Aorta (tissue), 5 donors: ENCODE data around the gene PHKA1. TPM values are rescaled to one million over a fixed set of nuclear protein-coding genes. Genes with fewer than 3 reads are reported as not detected.

Experiments
- ATAC-seq: fragments of 200-7000 bp; cut with Tn5 transposase; one replicate; pipeline ENCODE4 v1.9.1; 2022; ENCODE audit warnings: moderate library complexity; ENCODE audit not compliant: low FRiP score
- DNase-seq, 2 donors: peaks; one replicate each; pipeline ENCODE4 v3.0.0-alpha.2; 2020
- H3K27ac ChIP-seq, 2 donors: one replicate each; pipeline ENCODE4 v1.5.1; 2013; ENCODE audit warnings: low read length in 2 of 2, mild to moderate bottlenecking in 2 of 2, moderate library complexity in 2 of 2, control low read depth in 1 of 2, inconsistent platforms in 1 of 2, low read depth in 1 of 2
- H3K27me3 ChIP-seq, 2 donors: one replicate each; pipeline ENCODE4 v1.6.1; 2013; ENCODE audit warnings: control low read depth in 1 of 2, low read length in 1 of 2, mild to moderate bottlenecking in 1 of 2, moderate library complexity in 1 of 2; ENCODE audit not compliant: insufficient read depth in 2 of 2, control insufficient read depth in 1 of 2
- H3K36me3 ChIP-seq, 2 donors: one replicate each; pipeline ENCODE4 v1.6.1; 2013; ENCODE audit warnings: control low read depth in 1 of 2, low read length in 1 of 2, mild to moderate bottlenecking in 1 of 2; ENCODE audit not compliant: insufficient read depth in 2 of 2, control insufficient read depth in 1 of 2
- H3K4me1 ChIP-seq, 2 donors: one replicate each; pipeline ENCODE4 v1.6.1; 2013; ENCODE audit warnings: low read length in 2 of 2, control low read depth in 1 of 2, mild to moderate bottlenecking in 1 of 2, moderate library complexity in 1 of 2; ENCODE audit not compliant: insufficient read depth in 2 of 2, control insufficient read depth in 1 of 2
- H3K4me3 ChIP-seq, 2 donors: one replicate each; pipeline ENCODE4 v1.5.1; 2013; ENCODE audit warnings: low read length in 2 of 2, control low read depth in 1 of 2, mild to moderate bottlenecking in 1 of 2
- H3K9me3 ChIP-seq: one replicate; pipeline ENCODE4 v1.6.1; 2013; ENCODE audit warnings: mild to moderate bottlenecking, low read length; ENCODE audit not compliant: control insufficient read depth
- WGBS, 2 donors: extraction: QIAGEN DNeasy Blood & Tissue Kit; methylation state at CpG; one replicate each; pipeline ENCODE4 v1.1.7; 2013; 5-methylcytosine and 5-hydroxymethylcytosine counted together
- intact Hi-C, 2 donors: fragments of 100-400 bp; cut with DNase I; formaldehyde crosslinking; loops; one replicate each; pipeline versions ENCODE4 v1.14.2 to v1.15.0; 2022
- polyA plus RNA-seq, 2 donors: library from polyadenylated mRNA; stranded (reverse); fragments of 200-250 nt; gene quantifications; one replicate each; pipeline ENCODE4 v1.2.3, GENCODE V29; 2013
- total RNA-seq, 2 donors: library from RNA; stranded (reverse); fragmentation: NEBNext Ultra II Directional; extraction: Animal tissue kit (Norgen Biotek cat#: 25700); gene quantifications; one replicate each; pipeline ENCODE4 v1.2.1, GENCODE V29; 2021
- donor health status: healthy with polysubstance abuse.
- donor health status: Bipolar disorder and iron deficiency.
- donor health status: DM: no; HTN: no; CAD: no.
- donor health status: DM: no; HTN: no; CAD: no.
- donor health status: DM: yes; HTN: yes; CAD: no.

Gene PHKA1
- total and polyA plus RNA-seq, 4 donors = 3.0 to 10.6 (median 9.2) TPM

DNA sequence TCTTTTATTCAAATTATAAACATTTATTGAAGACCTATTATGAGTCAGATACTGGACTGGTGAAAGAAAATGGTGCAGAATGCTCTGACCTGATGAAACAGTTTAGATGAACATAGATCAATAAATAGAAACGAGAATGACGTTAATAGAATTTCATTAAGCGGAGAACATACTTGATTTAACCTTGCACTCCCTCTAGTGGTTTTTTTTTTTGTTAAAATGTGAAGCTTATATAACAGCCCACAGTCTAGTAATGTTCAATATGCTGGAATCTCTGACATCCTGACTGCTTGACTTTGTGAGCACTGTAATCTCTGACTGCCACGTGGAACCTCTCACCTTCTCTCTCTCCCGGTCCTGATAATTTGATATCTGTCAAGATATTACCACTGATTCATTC lies 173.8 kb downstream of the PHKA1 start:
- ATAC-seq (no peak), DNase-seq (no peak)
- Histone ChIP-seq H3K9me3 (no peaks in the 10 kb centered on the region), H3K4me1 (peaks cover 0 to 3% of the 10 kb centered on the region in 2 donors), H3K36me3 (peaks cover 0 to 2% of the 10 kb centered on the region in 2 donors), H3K27me3 (no peaks in the 10 kb centered on the region), H3K4me3 (no peak overlapping the region), H3K27ac (no peak overlapping the region)
- WGBS, 2 donors = 4 to 16% methylated on average over 5 of the region's 5 CpGs
- intact Hi-C loops = loop anchor here in 1 of 2 donors (5.0 to 10.0 kb wide), 2 partner anchors 156 to 293 kb away; no protein-coding TSS in a partner anchor

DNA sequence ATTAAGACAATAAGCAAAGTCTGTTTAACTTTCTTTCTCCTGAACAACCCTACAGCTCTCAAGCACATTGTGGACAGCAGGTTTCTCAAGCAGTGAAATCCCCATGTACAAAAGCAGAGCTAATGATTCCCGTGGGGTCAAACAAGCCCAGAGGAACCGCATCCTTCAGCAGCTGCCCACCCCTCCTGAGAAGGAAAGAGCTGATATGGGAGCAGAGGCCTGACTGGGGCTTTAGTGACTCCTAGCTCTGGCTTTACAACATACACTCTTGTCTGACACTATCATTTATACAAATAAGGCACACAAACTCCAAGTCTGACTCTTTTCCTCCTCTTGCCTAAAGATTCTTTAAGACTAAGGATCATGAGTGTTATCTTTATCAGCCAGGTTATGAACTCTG lies 174.3 kb downstream of the PHKA1 start:
- H3K9me3 ChIP-seq = no peaks in the 10 kb centered on the region
- H3K27ac ChIP-seq = no peak overlapping the region
- H3K27me3 ChIP-seq = no peaks in the 10 kb centered on the region
- intact Hi-C loops = loop anchor here in 1 of 2 donors (5.0 to 10.0 kb wide), 3 partner anchors 155 to 293 kb away; partner anchors contain the start of gene CITED1
- WGBS, 2 donors = 73 to 74% methylated on average over 2 of the region's 2 CpGs
- DNase-seq = no peak
- peaks cover 0 to 5% of the 10 kb centered on the region in 2 donors for H3K4me1 ChIP-seq
- H3K4me3 ChIP-seq = no peak overlapping the region
- no peak for ATAC-seq
- H3K36me3 ChIP-seq = peaks cover 0 to 2% of the 10 kb centered on the region in 2 donors

DNA sequence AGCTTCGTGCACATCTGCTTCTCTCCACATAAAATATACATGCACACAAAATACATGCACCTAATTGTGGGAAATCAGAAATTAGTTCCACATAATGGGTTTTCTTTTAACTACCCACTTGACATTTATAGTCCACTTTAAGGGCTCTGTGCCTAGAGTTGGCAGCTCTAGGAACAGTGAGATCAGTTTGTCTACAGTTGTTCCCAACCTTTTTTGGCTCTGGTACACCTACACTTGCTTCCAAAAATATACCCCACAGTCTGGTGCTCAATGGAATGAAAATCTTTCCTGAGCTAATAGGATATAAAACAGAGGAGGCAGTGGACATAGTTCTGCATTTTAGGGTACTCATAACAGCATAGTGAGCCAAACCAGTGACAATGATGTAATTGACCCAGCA lies 177.6 kb downstream of the PHKA1 start:
- Histone ChIP-seq H3K4me3 (no peak overlapping the region), H3K36me3 (no peaks in the 10 kb centered on the region), H3K27me3 (no peaks in the 10 kb centered on the region), H3K9me3 (no peaks in the 10 kb centered on the region), H3K4me1 (peaks cover 0 to 5% of the 10 kb centered on the region in 2 donors), H3K27ac (no peak overlapping the region)
- intact Hi-C loops = loop anchor here in 1 of 2 donors (10.0 kb wide), 1 partner anchor 232 kb away; the partner anchor contains the start of gene CITED1
- ATAC-seq = no peak
- 26 to 27% methylated on average over 1 of the region's 1 CpG for WGBS, 2 donors
- no peak for DNase-seq

DNA sequence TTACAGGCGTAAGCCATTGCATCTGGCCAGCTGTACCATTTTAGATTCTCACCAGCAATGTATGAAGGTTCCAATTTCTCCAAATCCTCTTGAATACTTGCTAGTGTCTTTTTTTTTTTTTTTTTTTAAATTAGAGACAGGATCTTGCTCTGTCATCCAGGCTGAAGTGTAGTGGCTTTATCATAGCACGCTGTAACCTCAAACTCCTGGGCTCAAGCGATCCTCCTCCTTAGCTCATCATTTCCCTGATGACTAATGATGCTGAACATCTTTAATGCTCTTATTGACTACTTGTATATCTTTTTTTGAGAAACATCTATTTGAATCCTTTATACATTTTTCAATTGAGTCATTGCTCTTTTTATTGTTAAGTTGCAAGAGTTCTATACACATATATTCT lies 181.7 kb downstream of the PHKA1 start:
- Histone ChIP-seq H3K27me3 (no peaks in the 10 kb centered on the region), H3K9me3 (no peaks in the 10 kb centered on the region), H3K36me3 (no peaks in the 10 kb centered on the region), H3K27ac (no peak overlapping the region), H3K4me3 (no peak overlapping the region), H3K4me1 (peaks cover 0 to 5% of the 10 kb centered on the region in 2 donors)
- ATAC-seq (no peak), DNase-seq (no peak)
- intact Hi-C loops = loop anchor here in 1 of 2 donors (10.0 kb wide), 1 partner anchor 228 kb away; the partner anchor contains the start of gene CITED1
- 88 to 97% methylated on average over 3 of the region's 3 CpGs for WGBS, 2 donors

Other genes with a start within 250 kb of the PHKA1 start
- 10 to 100 TPM; 40.0 to 46.4 TPM for gene HDAC8, start 141.5 kb downstream of the PHKA1 start, total RNA-seq
- 10 to 100 TPM; 16.8 to 24.5 TPM for gene HDAC8, start 141.5 kb downstream of the PHKA1 start, polyA plus RNA-seq
- gene DMRTC1B, start 62.6 kb upstream of the PHKA1 start, total RNA-seq = under 1 TPM in 1 of 2 donors, not detected in 1; 0.63 TPM
- gene DMRTC1B, start 62.6 kb upstream of the PHKA1 start, polyA plus RNA-seq = not detected
- not detected for gene FAM236B, start 68.4 kb upstream of the PHKA1 start, total RNA-seq
- not detected for gene FAM236B, start 68.4 kb upstream of the PHKA1 start, polyA plus RNA-seq
- gene FAM236D, start 93.9 kb upstream of the PHKA1 start, total RNA-seq = not detected
- not detected for gene FAM236D, start 93.9 kb upstream of the PHKA1 start, polyA plus RNA-seq
- gene FAM236C, start 198.3 kb upstream of the PHKA1 start, total RNA-seq = not detected
- gene FAM236C, start 198.3 kb upstream of the PHKA1 start, polyA plus RNA-seq = not detected
- not detected for gene FAM236A, start 223.9 kb upstream of the PHKA1 start, total RNA-seq
- gene FAM236A, start 223.9 kb upstream of the PHKA1 start, polyA plus RNA-seq = not detected
- gene DMRTC1, start 229.5 kb upstream of the PHKA1 start, total RNA-seq = not detected
- not detected for gene DMRTC1, start 229.5 kb upstream of the PHKA1 start, polyA plus RNA-seq